Naive thymus-derived CD4-positive, alpha-beta T cell (primary cell): Measurements from ENCODE around the gene RIT2. TPM values are rescaled to one million over a fixed set of nuclear protein-coding genes. Genes with fewer than 3 reads are reported as not detected.

Experiments used
- ATAC-seq: fragments of 150-1000 bp; cut with Tn5 transposase; 2 replicates; pipeline ENCODE4 v1.10.0; 2021; ENCODE audit warnings: mild to moderate bottlenecking, moderate library complexity
- CTCF ChIA-PET: fragments of 350-600 bp; sonication (Branson Sonifier 250); formaldehyde crosslinking; loops from one replicate; lab custom pipeline; 2021; ENCODE audit warnings: antibody characterized with exemption; lab: Charles Lee
- POLR2A ChIA-PET: fragments of 350-600 bp; sonication (Branson Sonifier 250); formaldehyde crosslinking; loops from one replicate; lab custom pipeline; 2021; ENCODE audit warnings: antibody characterized with exemption, inconsistent platforms; lab: Charles Lee
- DNase-seq, 9 donors: peaks; one replicate each; pipeline versions ENCODE4 v3.0.0 to v3.0.0-alpha.2; 2020 to 2022; ENCODE audit warnings: mixed read lengths in 1 of 9
- H3K27ac ChIP-seq: one replicate; pipeline ENCODE4 v1.7.0; 2013; ENCODE audit warnings: mild to moderate bottlenecking, low read depth, low read length, moderate library complexity
- H3K27me3 ChIP-seq, 2 donors: one replicate each; pipeline ENCODE4 v1.7.0; 2013; ENCODE audit warnings: low read length in 2 of 2, mild to moderate bottlenecking in 2 of 2, moderate library complexity in 2 of 2; ENCODE audit not compliant: control insufficient read depth in 2 of 2, insufficient read depth in 2 of 2
- H3K36me3 ChIP-seq, 3 experiments: 1 replicate in 2 of 3; 2 replicates in 1 of 3; pipeline ENCODE4 v1.7.0; 2013; ENCODE audit warnings: low read length in 3 of 3, mild to moderate bottlenecking in 3 of 3, moderate library complexity in 1 of 3; ENCODE audit not compliant: insufficient read depth in 3 of 3, control insufficient read depth in 2 of 3
- H3K4me1 ChIP-seq, 2 donors: one replicate each; pipeline ENCODE4 v1.7.0; 2013; ENCODE audit warnings: low read length in 2 of 2, mild to moderate bottlenecking in 2 of 2, moderate library complexity in 1 of 2; ENCODE audit not compliant: control insufficient read depth in 2 of 2, insufficient read depth in 2 of 2
- H3K4me3 ChIP-seq: 2 replicates; pipeline ENCODE4 v1.7.0; 2013; ENCODE audit warnings: mild to moderate bottlenecking, low read length
- H3K9me3 ChIP-seq, 3 experiments: 1 replicate in 2 of 3; 2 replicates in 1 of 3; pipeline ENCODE4 v1.7.0; 2013; ENCODE audit warnings: low read length in 3 of 3; ENCODE audit not compliant: control insufficient read depth in 2 of 3
- H3K27ac Mint-ChIP-seq, 9 donors: one replicate each; pipeline ENCODE4 v1.8.0; 2020 to 2022; ENCODE audit warnings: mixed read lengths in 9 of 9, mild to moderate bottlenecking in 8 of 9, moderate library complexity in 5 of 9, inconsistent platforms in 2 of 9
- H3K27me3 Mint-ChIP-seq, 5 donors: one replicate each; pipeline ENCODE4 v1.8.0; 2021 to 2022; ENCODE audit warnings: mixed read lengths in 5 of 5, mild to moderate bottlenecking in 1 of 5
- H3K36me3 Mint-ChIP-seq, 5 donors: one replicate each; pipeline ENCODE4 v1.8.0; 2020 to 2022; ENCODE audit warnings: mixed read lengths in 5 of 5, mild to moderate bottlenecking in 3 of 5, inconsistent platforms in 1 of 5
- H3K4me1 Mint-ChIP-seq, 7 donors: one replicate each; pipeline ENCODE4 v1.8.0; 2020 to 2022; ENCODE audit warnings: mixed read lengths in 7 of 7, mild to moderate bottlenecking in 3 of 7, inconsistent platforms in 1 of 7
- H3K4me3 Mint-ChIP-seq, 10 donors: one replicate each; pipeline ENCODE4 v1.8.0; 2020 to 2022; ENCODE audit warnings: mild to moderate bottlenecking in 10 of 10, mixed read lengths in 10 of 10, moderate library complexity in 6 of 10, inconsistent platforms in 2 of 10
- H3K9me3 Mint-ChIP-seq, 11 donors: one replicate each; pipeline ENCODE4 v1.8.0; 2020 to 2022; ENCODE audit warnings: mixed read lengths in 11 of 11, mild to moderate bottlenecking in 4 of 11, inconsistent platforms in 1 of 11, moderate library complexity in 1 of 11
- intact Hi-C, 2 donors: fragments of 100-400 bp; cut with micrococcal nuclease; formaldehyde crosslinking; loops; one replicate each; pipeline ENCODE4 v1.15.1; 2023
- polyA plus RNA-seq, 2 donors: library from polyadenylated mRNA; unstranded; fragments of 300-500 nt; fragmentation: Illumina TruSeq; gene quantifications; one replicate each; pipeline ENCODE4 v1.2.3, GENCODE V29; 2021
- total RNA-seq, 6 experiments: library from RNA in 5 of 6; stranded (reverse) in 5 of 6; gene quantifications; 1 replicate in 5 of 6; 2 replicates in 1 of 6; pipeline ENCODE4 v1.2.3 and lab custom pipeline; 2021 to 2026

RIT2 gene
- total and polyA plus RNA-seq, 7 experiments from 2014 or later, result not detected

GRCh38 chr18:42752916-42753315, 362.6 kb downstream of the RIT2 start:
- Histone ChIP-seq H3K4me1 (no peaks in the 10 kb centered on the region), H3K36me3 (no peaks in the 10 kb centered on the region), H3K27ac (no peak overlapping the region), H3K27me3 (no peaks in the 10 kb centered on the region), H3K9me3 (no peaks in the 10 kb centered on the region), H3K4me3 (no peak overlapping the region)
- Mint-ChIP-seq H3K9me3 (peaks cover 0 to 13% (median 5%) of the 10 kb centered on the region in 11 donors), H3K4me1 (no peaks in the 10 kb centered on the region), H3K4me3 (no peak overlapping the region), H3K27me3 (no peaks in the 10 kb centered on the region), H3K36me3 (no peaks in the 10 kb centered on the region), H3K27ac (no peak overlapping the region)
- ChIA-PET POLR2A (no interaction called here), CTCF (no interaction called here)
- DNase-seq (no peak), ATAC-seq (no peak)
- intact Hi-C loops, result no loop called here

GRCh38 chr18:42746794-42747193, 368.7 kb downstream of the RIT2 start:
- intact Hi-C loops, result no loop called here
- no peaks in the 10 kb centered on the region for H3K27me3 ChIP-seq
- Mint-ChIP-seq H3K4me3 (no peak overlapping the region), H3K9me3 (peaks cover 0 to 13% (median 0%) of the 10 kb centered on the region in 11 donors), H3K4me1 (no peaks in the 10 kb centered on the region), H3K27ac (no peak overlapping the region), H3K27me3 (no peaks in the 10 kb centered on the region), H3K36me3 (no peaks in the 10 kb centered on the region)
- CTCF ChIA-PET, result no interaction called here
- POLR2A ChIA-PET, result no interaction called here
- no peaks in the 10 kb centered on the region for H3K4me1 ChIP-seq
- DNase-seq (no peak), ATAC-seq (no peak)
- no peaks in the 10 kb centered on the region for H3K36me3 ChIP-seq
- H3K4me3 ChIP-seq, result no peak overlapping the region
- H3K9me3 ChIP-seq, result no peaks in the 10 kb centered on the region
- no peak overlapping the region for H3K27ac ChIP-seq

GRCh38 chr18:42745931-42746330, 369.6 kb downstream of the RIT2 start:
- no peaks in the 10 kb centered on the region for H3K4me1 Mint-ChIP-seq
- H3K9me3 Mint-ChIP-seq, result peaks cover 0 to 13% (median 0%) of the 10 kb centered on the region in 11 donors
- ChIA-PET CTCF (no interaction called here), POLR2A (no interaction called here)
- H3K27ac ChIP-seq, result no peak overlapping the region
- H3K36me3 Mint-ChIP-seq, result no peaks in the 10 kb centered on the region
- H3K36me3 ChIP-seq, result no peaks in the 10 kb centered on the region
- H3K27me3 Mint-ChIP-seq, result no peaks in the 10 kb centered on the region
- DNase-seq, result no peak
- no peaks in the 10 kb centered on the region for H3K27me3 ChIP-seq
- H3K4me3 ChIP-seq, result no peak overlapping the region
- H3K27ac Mint-ChIP-seq, result no peak overlapping the region
- H3K9me3 ChIP-seq, result no peaks in the 10 kb centered on the region
- H3K4me3 Mint-ChIP-seq, result no peak overlapping the region
- no peaks in the 10 kb centered on the region for H3K4me1 ChIP-seq
- intact Hi-C loops, result no loop called here
- no peak for ATAC-seq

GRCh38 chr18:42745171-42745570, 370.3 kb downstream of the RIT2 start:
- H3K9me3 ChIP-seq, result no peaks in the 10 kb centered on the region
- ChIA-PET CTCF (no interaction called here), POLR2A (no interaction called here)
- H3K27me3 ChIP-seq, result no peaks in the 10 kb centered on the region
- Mint-ChIP-seq H3K4me3 (no peak overlapping the region), H3K27me3 (no peaks in the 10 kb centered on the region), H3K4me1 (no peaks in the 10 kb centered on the region), H3K36me3 (no peaks in the 10 kb centered on the region), H3K9me3 (peaks cover 0 to 13% (median 0%) of the 10 kb centered on the region in 11 donors), H3K27ac (no peak overlapping the region)
- H3K4me1 ChIP-seq, result no peaks in the 10 kb centered on the region
- intact Hi-C loops, result no loop called here
- H3K36me3 ChIP-seq, result no peaks in the 10 kb centered on the region
- ATAC-seq (no peak), DNase-seq (no peak)
- H3K4me3 ChIP-seq, result no peak overlapping the region
- H3K27ac ChIP-seq, result no peak overlapping the region

GRCh38 chr18:42743373-42744138, 371.9 kb downstream of the RIT2 start:
- no peaks in the 10 kb centered on the region for H3K4me1 ChIP-seq
- Mint-ChIP-seq H3K27me3 (no peaks in the 10 kb centered on the region), H3K27ac (no peak overlapping the region), H3K4me3 (no peak overlapping the region), H3K4me1 (no peaks in the 10 kb centered on the region), H3K36me3 (no peaks in the 10 kb centered on the region), H3K9me3 (peaks cover 0 to 11% (median under 1%) of the 10 kb centered on the region in 11 donors)
- H3K9me3 ChIP-seq, result no peaks in the 10 kb centered on the region
- ATAC-seq (no peak), DNase-seq (no peak)
- no peak overlapping the region for H3K4me3 ChIP-seq
- no peaks in the 10 kb centered on the region for H3K27me3 ChIP-seq
- intact Hi-C loops, result no loop called here
- no peaks in the 10 kb centered on the region for H3K36me3 ChIP-seq
- ChIA-PET POLR2A (no interaction called here), CTCF (no interaction called here)
- H3K27ac ChIP-seq, result no peak overlapping the region

- no peak overlapping the region for H3K27ac ChIP-seq
- CTCF ChIA-PET, result no interaction called here
- Mint-ChIP-seq H3K36me3 (no peaks in the 10 kb centered on the region), H3K27ac (no peak overlapping the region), H3K4me1 (no peaks in the 10 kb centered on the region), H3K27me3 (no peaks in the 10 kb centered on the region), H3K4me3 (no peak overlapping the region), H3K9me3 (peaks cover 0 to 13% (median 3%) of the 10 kb centered on the region in 11 donors)
- H3K4me1 ChIP-seq, result no peaks in the 10 kb centered on the region
- H3K36me3 ChIP-seq, result no peaks in the 10 kb centered on the region
- ATAC-seq, result no peak
- POLR2A ChIA-PET, result no interaction called here
- no peak overlapping the region for H3K4me3 ChIP-seq
- H3K27me3 ChIP-seq, result no peaks in the 10 kb centered on the region
- intact Hi-C loops, result no loop called here
- DNase-seq, result no peak
- H3K9me3 ChIP-seq, result no peaks in the 10 kb centered on the region
Observed at GRCh38 chr18:42742969-42743368, 372.5 kb downstream of the RIT2 start.

- Mint-ChIP-seq H3K9me3 (peaks cover 0 to 18% (median 4%) of the 10 kb centered on the region in 11 donors), H3K27ac (no peak overlapping the region), H3K4me3 (no peak overlapping the region), H3K36me3 (no peaks in the 10 kb centered on the region), H3K4me1 (no peaks in the 10 kb centered on the region), H3K27me3 (no peaks in the 10 kb centered on the region)
- Histone ChIP-seq H3K4me3 (no peak overlapping the region), H3K27ac (no peak overlapping the region), H3K9me3 (no peaks in the 10 kb centered on the region), H3K27me3 (no peaks in the 10 kb centered on the region), H3K4me1 (no peaks in the 10 kb centered on the region), H3K36me3 (no peaks in the 10 kb centered on the region)
- ChIA-PET CTCF (no interaction called here), POLR2A (no interaction called here)
- intact Hi-C loops, result no loop called here
- no peak for DNase-seq
- no peak for ATAC-seq
Observed at GRCh38 chr18:42742474-42742873, 373.0 kb downstream of the RIT2 start.
